OCI-LY7 (cell line): Measurements from ENCODE around the gene BAX.

Experiments used
- CTCF ChIP-seq: fragments of 200-600 bp; sonication (generic); conservative IDR thresholded peaks from 2 replicates; pipeline ENCODE4 v1.5.1; 2014; ENCODE audit warnings: mild to moderate bottlenecking, antibody characterized with exemption, low read length, moderate library complexity, mixed read lengths
- EZH2phosphoT487 ChIP-seq: fragments of 200-600 bp; sonication (generic); IDR thresholded peaks from 2 replicates; pipeline ENCODE4 v1.6.1; 2018; ENCODE audit warnings: low read depth, borderline replicate concordance, mild to moderate bottlenecking, mixed run types, antibody characterized with exemption, low read length, moderate library complexity, mixed read lengths

- TF ChIP-seq CTCF (no peak), EZH2phosphoT487 (no peak)
Measured at GRCh38 chr19:48953141-48953540, 1.5 kb upstream of the BAX start.
